B cell (primary cell): ENCODE data around the gene ST6GALNAC5. TPM values are rescaled to one million over a fixed set of nuclear protein-coding genes. Genes with fewer than 3 reads are reported as not detected.

Source experiments
- ATAC-seq: fragments of 200-7000 bp; cut with Tn5 transposase; one replicate; pipeline ENCODE4 v1.10.0; 2021; ENCODE audit warnings: low read depth, mild to moderate bottlenecking, moderate number of reproducible peaks, moderate library complexity
- CTCF ChIA-PET: fragments of 350-600 bp; sonication (Branson Sonifier 250); formaldehyde crosslinking; loops from one replicate; lab custom pipeline; 2021; ENCODE audit warnings: antibody characterized with exemption, inconsistent platforms; lab: Charles Lee
- POLR2A ChIA-PET: fragments of 350-600 bp; sonication (Branson Sonifier 250); formaldehyde crosslinking; loops from one replicate; lab custom pipeline; 2021; ENCODE audit warnings: antibody characterized with exemption; lab: Charles Lee
- DNase-seq: peaks from one replicate; pipeline ENCODE4 v3.0.0; 2013
- H2AFZ ChIP-seq: 2 replicates; pipeline ENCODE4 v1.6.1; 2012; ENCODE audit warnings: mild to moderate bottlenecking, low read depth, low read length; ENCODE audit not compliant: insufficient read depth, poor library complexity, severe bottlenecking
- H3K27ac ChIP-seq, 2 donors: 1 replicate in 1 of 2; 2 replicates in 1 of 2; pipeline ENCODE4 v1.5.1; 2012 to 2013; ENCODE audit warnings: low read length in 2 of 2, mild to moderate bottlenecking in 2 of 2, moderate library complexity in 1 of 2
- H3K27me3 ChIP-seq, 4 experiments: fragments of 200-600 bp in 1 of 4; sonication (generic) in 1 of 4; replicated peaks in 1 of 4; 1 replicate in 2 of 4; 2 replicates in 2 of 4; pipeline versions ENCODE4 v1.6.1 to v1.7.0; 2013 to 2016; ENCODE audit warnings: low read length in 3 of 4, mild to moderate bottlenecking in 2 of 4, mixed read lengths in 1 of 4, moderate library complexity in 1 of 4; ENCODE audit not compliant: insufficient read depth in 4 of 4, control insufficient read depth in 3 of 4; ENCODE audit errors: control extremely low read depth in 1 of 4
- H3K36me3 ChIP-seq, 2 experiments: replicated peaks in 1 of 2; 1 replicate in 1 of 2; 2 replicates in 1 of 2; pipeline versions ENCODE4 v1.6.1 to v1.7.1; 2013; ENCODE audit warnings: low read length in 1 of 2; ENCODE audit not compliant: insufficient read depth in 2 of 2, control insufficient read depth in 1 of 2; ENCODE audit errors: control extremely low read depth in 1 of 2, extremely low read depth in 1 of 2
- H3K4me1 ChIP-seq, 2 donors: fragments of 200-600 bp in 1 of 2; sonication (generic) in 1 of 2; 1 replicate in 1 of 2; 2 replicates in 1 of 2; pipeline versions ENCODE4 v1.5.1 to v1.6.1; 2013 to 2017; ENCODE audit warnings: low read length in 2 of 2; ENCODE audit not compliant: control insufficient read depth in 2 of 2, insufficient read depth in 2 of 2
- H3K4me2 ChIP-seq: replicated peaks from 2 replicates; pipeline ENCODE3; 2012; ENCODE audit warnings: mild to moderate bottlenecking, low read depth, low read length; ENCODE audit not compliant: poor library complexity, severe bottlenecking
- H3K4me3 ChIP-seq, 5 experiments: fragments of 200-600 bp in 1 of 5; sonication (generic) in 1 of 5; 1 replicate in 3 of 5; 2 replicates in 2 of 5; pipeline versions ENCODE4 v1.5.1 to v1.7.0; 2011 to 2016; ENCODE audit warnings: low read length in 4 of 5, mild to moderate bottlenecking in 4 of 5, low read depth in 2 of 5, control low read depth in 1 of 5, moderate library complexity in 1 of 5; ENCODE audit not compliant: insufficient read depth in 1 of 5; ENCODE audit errors: control extremely low read depth in 1 of 5, extremely low read depth in 1 of 5
- H3K79me2 ChIP-seq: fragments of 200-600 bp; sonication (generic); one replicate; pipeline ENCODE4 v1.6.0; 2016; ENCODE audit warnings: low read length; ENCODE audit not compliant: control insufficient read depth, insufficient read depth
- H3K9ac ChIP-seq: fragments of 200-600 bp; sonication (generic); 2 replicates; pipeline ENCODE4 v1.6.1; 2017; ENCODE audit warnings: mild to moderate bottlenecking, low read length, moderate library complexity
- H3K9me3 ChIP-seq, 3 donors: one replicate each; pipeline versions ENCODE4 v1.6.1 to v1.7.1; 2013; ENCODE audit warnings: low read length in 2 of 3; ENCODE audit not compliant: control insufficient read depth in 2 of 3, insufficient read depth in 1 of 3; ENCODE audit errors: control extremely low read depth in 1 of 3
- H4K20me1 ChIP-seq: 2 replicates; pipeline ENCODE4 v1.6.0; 2012; ENCODE audit warnings: mild to moderate bottlenecking, low read length; ENCODE audit not compliant: insufficient read depth, control insufficient read depth, poor library complexity, severe bottlenecking
- H3K27ac Mint-ChIP-seq: one replicate; pipeline ENCODE4 v1.8.0; 2021; ENCODE audit warnings: mixed read lengths
- H3K27me3 Mint-ChIP-seq: one replicate; pipeline ENCODE4 v1.8.0; 2021; ENCODE audit warnings: mixed read lengths
- H3K4me1 Mint-ChIP-seq: one replicate; pipeline ENCODE4 v1.8.0; 2021; ENCODE audit warnings: mixed read lengths
- H3K4me3 Mint-ChIP-seq: one replicate; pipeline ENCODE4 v1.8.0; 2021; ENCODE audit warnings: mixed read lengths
- H3K9me3 Mint-ChIP-seq: one replicate; pipeline ENCODE4 v1.8.0; 2022; ENCODE audit warnings: mixed read lengths; ENCODE audit not compliant: insufficient read depth
- EZH2 ChIP-seq: IDR thresholded peaks from 2 replicates; pipeline ENCODE4 v1.6.1; 2012; ENCODE audit warnings: borderline replicate concordance, low read depth, mild to moderate bottlenecking, moderate library complexity, low read length; ENCODE audit not compliant: insufficient read depth, poor library complexity, severe bottlenecking
- WGBS: methylation state at CpG from one replicate; pipeline ENCODE4 v1.1.5; 2013; ENCODE audit warnings: missing lambda C conversion rate; ENCODE audit not compliant: insufficient coverage; 5-methylcytosine and 5-hydroxymethylcytosine counted together
- intact Hi-C: fragments of 100-400 bp; cut with micrococcal nuclease; formaldehyde crosslinking; loops from one replicate; pipeline ENCODE4 v1.10.0; 2022
- polyA plus RNA-seq: library from polyadenylated mRNA; depleted of rRNA; stranded (reverse); fragments of >200 nt; gene quantifications from 2 replicates; pipeline ENCODE4 v1.2.3, GENCODE V29; 2012
- total RNA-seq, 2 donors: library from RNA; stranded (reverse); fragments of 120-200 nt in 1 of 2; gene quantifications; 1 replicate in 1 of 2; 2 replicates in 1 of 2; pipeline versions ENCODE4 v1.2.3 to v1.2.4, GENCODE V29; 2013 to 2022
- TF ChIP-seq, protein P1 (sequence below): fragments of 200-600 bp; IDR thresholded peaks from one replicate; pipeline ENCODE4 v1.8.0; 2022; ENCODE audit warnings: antibody characterized with exemption, mild to moderate bottlenecking

The ST6GALNAC5 gene
- total and polyA plus RNA-seq, 2 donors (not counting 1 experiment from before 2014, with no cell fraction given), result not detected

DNA sequence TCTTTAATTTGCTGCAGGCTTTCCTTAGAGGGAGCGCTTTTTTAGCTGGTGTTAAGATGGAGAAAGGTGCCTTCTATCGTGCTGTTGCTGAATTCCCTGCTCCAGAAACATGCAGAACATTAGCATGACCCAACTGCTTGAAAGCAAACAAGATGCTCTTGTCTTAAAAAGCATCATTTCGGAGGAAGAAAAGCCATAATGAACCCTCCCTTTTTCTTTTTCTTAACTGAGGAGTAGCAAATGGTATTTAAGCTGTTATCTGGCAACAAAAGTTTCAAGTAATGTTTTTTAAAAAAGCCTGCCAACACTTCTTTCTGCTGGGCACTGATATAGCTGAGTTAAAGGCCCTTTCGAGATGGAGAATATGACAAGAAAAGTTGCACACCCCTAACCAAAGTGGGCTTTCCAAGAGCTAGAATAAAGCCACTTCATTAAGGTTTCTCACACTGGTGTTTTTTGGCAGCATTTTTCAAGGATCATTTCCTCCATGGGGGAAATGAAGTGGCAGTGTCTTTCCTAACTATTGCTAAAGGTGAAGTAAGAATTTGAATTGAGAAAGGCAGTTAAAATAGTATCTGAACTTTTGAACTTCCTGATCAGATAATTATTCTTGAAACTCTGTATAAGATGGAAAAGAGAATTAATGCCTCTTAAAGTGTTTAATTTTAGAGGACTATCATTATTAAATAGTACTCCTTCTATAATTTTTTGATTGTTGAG lies 38.8 kb downstream of the ST6GALNAC5 start:
- H3K4me1 Mint-ChIP-seq, result no peaks in the 10 kb centered on the region
- Histone ChIP-seq H3K9ac (no peak overlapping the region), H2AFZ (no peak overlapping the region), H4K20me1 (no peaks in the 10 kb centered on the region), H3K79me2 (no peaks in the 10 kb centered on the region), H3K36me3 (no peaks in the 10 kb centered on the region), H3K4me2 (no peak overlapping the region), H3K27me3 (no peaks in the 10 kb centered on the region), H3K4me3 (no peak overlapping the region), H3K4me1 (no peaks in the 10 kb centered on the region), H3K27ac (no peak overlapping the region), H3K9me3 (no peaks in the 10 kb centered on the region)
- H3K27ac Mint-ChIP-seq, result no peak overlapping the region
- ChIA-PET CTCF (no interaction called here), POLR2A (no interaction called here)
- TF ChIP-seq EZH2, result no peak
- TF ChIP-seq, protein P1, sequence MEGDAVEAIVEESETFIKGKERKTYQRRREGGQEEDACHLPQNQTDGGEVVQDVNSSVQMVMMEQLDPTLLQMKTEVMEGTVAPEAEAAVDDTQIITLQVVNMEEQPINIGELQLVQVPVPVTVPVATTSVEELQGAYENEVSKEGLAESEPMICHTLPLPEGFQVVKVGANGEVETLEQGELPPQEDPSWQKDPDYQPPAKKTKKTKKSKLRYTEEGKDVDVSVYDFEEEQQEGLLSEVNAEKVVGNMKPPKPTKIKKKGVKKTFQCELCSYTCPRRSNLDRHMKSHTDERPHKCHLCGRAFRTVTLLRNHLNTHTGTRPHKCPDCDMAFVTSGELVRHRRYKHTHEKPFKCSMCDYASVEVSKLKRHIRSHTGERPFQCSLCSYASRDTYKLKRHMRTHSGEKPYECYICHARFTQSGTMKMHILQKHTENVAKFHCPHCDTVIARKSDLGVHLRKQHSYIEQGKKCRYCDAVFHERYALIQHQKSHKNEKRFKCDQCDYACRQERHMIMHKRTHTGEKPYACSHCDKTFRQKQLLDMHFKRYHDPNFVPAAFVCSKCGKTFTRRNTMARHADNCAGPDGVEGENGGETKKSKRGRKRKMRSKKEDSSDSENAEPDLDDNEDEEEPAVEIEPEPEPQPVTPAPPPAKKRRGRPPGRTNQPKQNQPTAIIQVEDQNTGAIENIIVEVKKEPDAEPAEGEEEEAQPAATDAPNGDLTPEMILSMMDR, result no peak
- DNase-seq (no peak), ATAC-seq (no peak)
- no CpG with 5 or more reads among the region's 4 CpGs for WGBS
- H3K4me3 Mint-ChIP-seq, result no peak overlapping the region
- no peaks in the 10 kb centered on the region for H3K27me3 Mint-ChIP-seq
- no peaks in the 10 kb centered on the region for H3K9me3 Mint-ChIP-seq
- intact Hi-C loops, result no loop called here

GRCh38 chr1:76909311-76909710 lies 42.0 kb downstream of the ST6GALNAC5 start:
- no CpG with 5 or more reads among the region's 1 CpG for WGBS
- POLR2A ChIA-PET, result no interaction called here
- H3K36me3 ChIP-seq, result no peaks in the 10 kb centered on the region
- intact Hi-C loops, result no loop called here
- no peak overlapping the region for H3K4me2 ChIP-seq
- no peak for TF ChIP-seq EZH2
- TF ChIP-seq, protein P1, result no peak
- ATAC-seq (no peak), DNase-seq (no peak)
- no peak overlapping the region for H3K9ac ChIP-seq
- H3K79me2 ChIP-seq, result no peaks in the 10 kb centered on the region
- no peaks in the 10 kb centered on the region for H3K27me3 ChIP-seq
- H3K27ac ChIP-seq, result no peak overlapping the region
- CTCF ChIA-PET, result no interaction called here
- no peaks in the 10 kb centered on the region for H3K9me3 ChIP-seq
- no peaks in the 10 kb centered on the region for H4K20me1 ChIP-seq
- H3K27me3 Mint-ChIP-seq, result no peaks in the 10 kb centered on the region
- H3K27ac Mint-ChIP-seq, result no peak overlapping the region
- H3K9me3 Mint-ChIP-seq, result no peaks in the 10 kb centered on the region
- H2AFZ ChIP-seq, result no peak overlapping the region
- no peak overlapping the region for H3K4me3 Mint-ChIP-seq
- H3K4me1 Mint-ChIP-seq, result no peaks in the 10 kb centered on the region
- H3K4me3 ChIP-seq, result no peak overlapping the region
- H3K4me1 ChIP-seq, result no peaks in the 10 kb centered on the region
